HEK293 (cell line): ENCODE data around the gene BCL11B.

ENCODE experiments used
- CTCF ChIA-PET: fragments of 350-600 bp; formaldehyde crosslinking; extraction: SDS; loops from one replicate; lab custom pipeline; 2021; ENCODE audit warnings: antibody characterized with exemption; lab: Yijun Ruan, JAX
- POLR2A ChIA-PET: fragments of 300-600 bp; formaldehyde crosslinking; extraction: SDS; loops from one replicate; lab custom pipeline; 2020; ENCODE audit warnings: antibody characterized with exemption, inconsistent platforms; lab: Yijun Ruan, JAX
- H3K27ac ChIP-seq: fragments of 200-500 bp; sonication (Bioruptor generic); 2 replicates; pipeline ENCODE4 v1.5.1; 2014; ENCODE audit warnings: low read depth, low read length, control low read depth, inconsistent platforms; ENCODE audit errors: extremely low read depth
- H3K36me3 ChIP-seq, 2 experiments: fragments of 200-500 bp in 1 of 2; sonication (Bioruptor generic) in 1 of 2; 1 replicate in 1 of 2; 2 replicates in 1 of 2; pipeline ENCODE4 v1.5.1; 2014 to 2017; ENCODE audit warnings: inconsistent platforms in 2 of 2, low read length in 2 of 2; ENCODE audit not compliant: control insufficient read depth in 2 of 2, insufficient read depth in 1 of 2
- H3K4me1 ChIP-seq: fragments of 200-500 bp; sonication (Bioruptor generic); 2 replicates; pipeline ENCODE4 v1.5.1; 2014; ENCODE audit warnings: mild to moderate bottlenecking, low read length, inconsistent platforms; ENCODE audit not compliant: control insufficient read depth, insufficient read depth
- H3K4me3 ChIP-seq: 2 replicates; pipeline ENCODE4 v1.5.1; 2011; ENCODE audit warnings: low read depth, mild to moderate bottlenecking, control low read depth, low read length, moderate library complexity
- H3K9me3 ChIP-seq: fragments of 200-500 bp; sonication (Bioruptor generic); 2 replicates; pipeline ENCODE4 v1.5.1; 2014; ENCODE audit warnings: low read depth, low read length, inconsistent platforms; ENCODE audit not compliant: control insufficient read depth, insufficient read depth
- EGR2 ChIP-seq: fragments of 450-650 bp; formaldehyde crosslinking; IDR thresholded peaks from 2 replicates; pipeline ENCODE4 v1.5.1; 2016; ENCODE audit warnings: low read depth, missing biosample characterization, missing genetic modification characterization
- HOXC10 ChIP-seq: sonication (generic); formaldehyde crosslinking; IDR thresholded peaks from 2 replicates; pipeline ENCODE4 v1.8.1; 2023; ENCODE audit warnings: mild to moderate bottlenecking, missing genetic modification reagents
- HOXD13 ChIP-seq: sonication (generic); formaldehyde crosslinking; IDR thresholded peaks from 2 replicates; pipeline ENCODE4 v1.8.0; 2022; ENCODE audit warnings: missing genetic modification reagents, borderline replicate concordance
- IKZF3 ChIP-seq: fragments of 450-650 bp; IDR thresholded peaks from 2 replicates; pipeline ENCODE4 v1.5.0; 2018; ENCODE audit warnings: missing biosample characterization, mild to moderate bottlenecking, missing genetic modification characterization, moderate library complexity
- KLF1 ChIP-seq: fragments of 450-650 bp; formaldehyde crosslinking; IDR thresholded peaks from 2 replicates; pipeline ENCODE4 v1.5.1; 2016; ENCODE audit warnings: missing biosample characterization, missing genetic modification characterization
- ZBTB20 ChIP-seq: fragments of 450-650 bp; formaldehyde crosslinking; IDR thresholded peaks from 2 replicates; pipeline ENCODE4 v1.5.1; 2016; ENCODE audit warnings: missing biosample characterization, missing genetic modification characterization
- ZBTB8A ChIP-seq: fragments of 450-650 bp; formaldehyde crosslinking; IDR thresholded peaks from 2 replicates; pipeline ENCODE4 v1.5.1; 2016; ENCODE audit warnings: missing biosample characterization, missing genetic modification characterization
- ZFHX2 ChIP-seq: fragments of 450-650 bp; formaldehyde crosslinking; conservative IDR thresholded peaks from 2 replicates; pipeline ENCODE4 v1.5.1; 2016; ENCODE audit warnings: missing biosample characterization, missing genetic modification characterization
- ZNF132 ChIP-seq: fragments of 450-650 bp; formaldehyde crosslinking; IDR thresholded peaks from 2 replicates; pipeline ENCODE4 v1.5.1; 2017; ENCODE audit warnings: missing biosample characterization, missing genetic modification characterization, borderline replicate concordance
- ZNF239 ChIP-seq: fragments of 450-650 bp; formaldehyde crosslinking; IDR thresholded peaks from 2 replicates; pipeline ENCODE4 v1.5.1; 2016; ENCODE audit warnings: missing biosample characterization, missing genetic modification characterization
- ZNF366 ChIP-seq: fragments of 450-650 bp; formaldehyde crosslinking; conservative IDR thresholded peaks from 2 replicates; pipeline ENCODE4 v1.5.1; 2016; ENCODE audit warnings: missing biosample characterization, missing genetic modification characterization
- ZNF596 ChIP-seq: fragments of 450-650 bp; IDR thresholded peaks from 2 replicates; pipeline ENCODE4 v1.5.0; 2018; ENCODE audit warnings: missing biosample characterization, mild to moderate bottlenecking, missing genetic modification characterization, moderate library complexity
- ZNF701 ChIP-seq: fragments of 450-650 bp; formaldehyde crosslinking; IDR thresholded peaks from 2 replicates; pipeline ENCODE4 v1.5.1; 2016; ENCODE audit warnings: missing biosample characterization, missing genetic modification characterization
- ZSCAN30 ChIP-seq: fragments of 450-650 bp; IDR thresholded peaks from 2 replicates; pipeline ENCODE4 v1.5.1; 2018; ENCODE audit warnings: missing biosample characterization, mild to moderate bottlenecking, missing genetic modification characterization, moderate library complexity
- TF ChIP-seq, protein P1 (sequence below): fragments of 450-650 bp; formaldehyde crosslinking; IDR thresholded peaks from 2 replicates; pipeline ENCODE4 v1.5.1; 2016; ENCODE audit warnings: missing biosample characterization, missing genetic modification characterization
- TF ChIP-seq, protein P2 (sequence below): fragments of 450-650 bp; formaldehyde crosslinking; IDR thresholded peaks from 2 replicates; pipeline ENCODE4 v1.5.1; 2016; ENCODE audit warnings: missing biosample characterization, missing genetic modification characterization

BCL11B gene

DNA sequence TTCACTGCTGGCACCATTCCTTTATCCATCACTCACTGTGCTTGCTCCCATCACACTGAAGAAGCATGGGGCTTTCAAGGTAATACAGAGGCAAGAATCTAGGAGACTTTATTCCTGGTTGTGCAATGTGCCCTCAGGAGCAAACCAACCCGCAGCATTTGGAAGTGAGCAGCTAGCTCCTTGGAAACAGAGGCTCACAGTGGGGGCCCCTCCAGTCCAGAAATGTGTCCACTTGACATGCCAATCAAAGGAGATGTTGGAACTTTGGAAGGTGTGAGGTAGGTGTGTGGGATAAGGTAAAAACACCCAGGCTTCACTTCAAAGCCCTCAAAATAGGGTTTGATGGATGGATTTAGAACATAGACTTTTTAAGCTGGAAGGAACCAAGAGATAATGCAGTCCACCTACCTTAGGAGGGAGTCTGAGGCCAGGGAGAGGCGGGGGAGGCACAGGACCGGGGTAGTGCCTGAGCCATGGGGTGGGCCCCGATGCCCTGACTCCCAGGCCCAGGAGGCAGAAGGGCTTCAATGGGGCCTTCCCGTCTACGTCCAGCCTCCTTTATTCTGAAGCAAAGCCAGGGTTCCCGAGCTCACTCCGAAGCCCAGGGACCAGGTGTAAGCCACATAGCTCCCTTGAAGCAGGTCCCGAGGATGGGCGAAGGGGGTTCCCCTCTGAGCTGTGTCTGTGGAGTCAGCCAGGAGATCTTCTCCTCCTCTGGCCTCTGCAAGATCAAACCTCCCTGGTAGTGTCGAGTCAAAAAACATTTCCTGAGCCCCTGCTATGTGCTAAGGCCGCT lies 17.6 kb upstream of the BCL11B start:
- CTCF ChIA-PET = interaction anchor here (0.6 to 1.3 kb wide), 3 partner anchors 30 to 126 kb away, joined by 3 to 4 read pairs (median 3); no protein-coding TSS in a partner anchor
- H3K4me1 ChIP-seq = no peaks in the 10 kb centered on the region
- H3K9me3 ChIP-seq = no peaks in the 10 kb centered on the region
- no peak overlapping the region for H3K4me3 ChIP-seq
- H3K27ac ChIP-seq = no peak overlapping the region
- no peaks in the 10 kb centered on the region for H3K36me3 ChIP-seq
- TF ChIP-seq ZBTB20 (tag by site-specific recombination) = no peak
- TF ChIP-seq HOXC10 (CRISPR knock-in tag) = no peak
- TF ChIP-seq, all 188 proteins: peak for 0
- POLR2A ChIA-PET = no interaction called here

DNA sequence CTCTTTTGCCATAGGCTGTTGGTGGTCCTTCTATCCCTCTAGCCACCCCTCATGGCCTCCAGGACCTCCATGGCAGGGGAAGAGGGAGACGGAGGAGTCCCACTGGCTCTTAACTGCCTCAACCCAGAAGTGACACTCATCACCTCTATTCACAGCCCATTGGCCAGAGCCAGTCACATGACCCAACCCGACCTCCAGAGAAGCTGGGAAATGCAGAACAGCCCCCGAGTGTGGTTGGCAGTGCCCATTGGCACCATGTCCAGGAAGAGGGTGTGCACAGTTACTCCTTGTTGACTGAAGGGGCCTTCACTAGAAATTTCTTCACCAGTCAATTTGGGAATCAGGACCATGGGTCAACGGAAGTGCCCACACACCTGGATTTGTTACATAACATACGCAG lies 17.0 kb upstream of the BCL11B start:
- Histone ChIP-seq H3K36me3 (no peaks in the 10 kb centered on the region), H3K4me1 (no peaks in the 10 kb centered on the region), H3K4me3 (no peak overlapping the region), H3K9me3 (no peaks in the 10 kb centered on the region), H3K27ac (no peak overlapping the region)
- ChIA-PET POLR2A (no interaction called here), CTCF (interaction anchor here (0.6 kb wide), 1 partner anchor 127 kb away, joined by 3 read pairs; no protein-coding TSS in a partner anchor)
- no peak for TF ChIP-seq HOXD13 (CRISPR knock-in tag)
- no peak for TF ChIP-seq ZNF366 (tag by site-specific recombination)
- no peak for TF ChIP-seq ZNF596
- no peak for TF ChIP-seq ZNF701 (tag by site-specific recombination)
- no peak for TF ChIP-seq ZNF132 (tag by site-specific recombination)
- TF ChIP-seq IKZF3 (tag by site-specific recombination) = no peak
- TF ChIP-seq, protein P1, sequence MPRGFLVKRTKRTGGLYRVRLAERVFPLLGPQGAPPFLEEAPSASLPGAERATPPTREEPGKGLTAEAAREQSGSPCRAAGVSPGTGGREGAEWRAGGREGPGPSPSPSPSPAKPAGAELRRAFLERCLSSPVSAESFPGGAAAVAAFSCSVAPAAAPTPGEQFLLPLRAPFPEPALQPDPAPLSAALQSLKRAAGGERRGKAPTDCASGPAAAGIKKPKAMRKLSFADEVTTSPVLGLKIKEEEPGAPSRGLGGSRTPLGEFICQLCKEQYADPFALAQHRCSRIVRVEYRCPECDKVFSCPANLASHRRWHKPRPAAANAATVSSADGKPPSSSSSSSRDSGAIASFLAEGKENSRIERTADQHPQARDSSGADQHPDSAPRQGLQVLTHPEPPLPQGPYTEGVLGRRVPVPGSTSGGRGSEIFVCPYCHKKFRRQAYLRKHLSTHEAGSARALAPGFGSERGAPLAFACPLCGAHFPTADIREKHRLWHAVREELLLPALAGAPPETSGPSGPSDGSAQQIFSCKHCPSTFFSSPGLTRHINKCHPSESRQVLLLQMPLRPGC (tag by site-specific recombination) = no peak
- no peak for TF ChIP-seq KLF1
- TF ChIP-seq, protein P2, sequence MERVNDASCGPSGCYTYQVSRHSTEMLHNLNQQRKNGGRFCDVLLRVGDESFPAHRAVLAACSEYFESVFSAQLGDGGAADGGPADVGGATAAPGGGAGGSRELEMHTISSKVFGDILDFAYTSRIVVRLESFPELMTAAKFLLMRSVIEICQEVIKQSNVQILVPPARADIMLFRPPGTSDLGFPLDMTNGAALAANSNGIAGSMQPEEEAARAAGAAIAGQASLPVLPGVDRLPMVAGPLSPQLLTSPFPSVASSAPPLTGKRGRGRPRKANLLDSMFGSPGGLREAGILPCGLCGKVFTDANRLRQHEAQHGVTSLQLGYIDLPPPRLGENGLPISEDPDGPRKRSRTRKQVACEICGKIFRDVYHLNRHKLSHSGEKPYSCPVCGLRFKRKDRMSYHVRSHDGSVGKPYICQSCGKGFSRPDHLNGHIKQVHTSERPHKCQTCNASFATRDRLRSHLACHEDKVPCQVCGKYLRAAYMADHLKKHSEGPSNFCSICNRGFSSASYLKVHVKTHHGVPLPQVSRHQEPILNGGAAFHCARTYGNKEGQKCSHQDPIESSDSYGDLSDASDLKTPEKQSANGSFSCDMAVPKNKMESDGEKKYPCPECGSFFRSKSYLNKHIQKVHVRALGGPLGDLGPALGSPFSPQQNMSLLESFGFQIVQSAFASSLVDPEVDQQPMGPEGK = no peak

DNA sequence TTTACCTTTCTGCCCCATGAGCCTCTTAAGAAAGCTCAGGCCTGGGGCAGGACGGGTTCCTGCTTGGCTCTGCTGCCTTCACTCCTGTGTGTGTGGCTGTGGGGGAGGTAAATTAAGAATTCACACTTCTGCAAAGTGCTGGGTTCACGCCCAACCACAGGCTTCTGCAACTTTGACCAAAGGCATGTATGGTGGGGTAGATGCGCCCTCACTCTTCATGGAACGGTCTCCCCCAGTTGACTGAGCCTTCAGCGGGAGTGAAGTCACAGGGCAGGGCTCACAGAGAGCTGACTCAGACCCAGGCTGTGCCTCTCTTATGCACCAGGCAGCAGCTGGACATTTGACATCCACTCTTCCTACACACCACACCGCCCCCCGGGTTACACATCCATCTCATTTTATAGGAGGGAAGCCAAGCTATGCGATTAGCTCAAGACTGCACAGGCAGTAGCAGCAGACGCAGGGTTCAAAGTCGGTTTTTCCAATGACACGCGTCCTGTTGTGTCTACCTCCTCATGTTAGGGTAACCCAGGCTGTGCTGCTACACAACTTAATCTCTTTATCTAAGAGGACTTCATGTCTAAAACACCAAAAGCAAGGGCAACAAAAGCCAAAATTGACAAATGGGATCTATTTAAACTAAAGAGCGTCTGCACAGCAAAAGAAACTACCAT lies 15.4 kb upstream of the BCL11B start:
- H3K36me3 ChIP-seq = no peaks in the 10 kb centered on the region
- no peak overlapping the region for H3K4me3 ChIP-seq
- TF ChIP-seq ZBTB8A (tag by site-specific recombination) (no peak), ZSCAN30 (no peak), ZNF239 (no peak), ZFHX2 (tag by site-specific recombination) (0 out of 2 replicates have a peak, but pooled peaks have one; percentile 36), EGR2 (tag by site-specific recombination) (peak; percentile 29; the same call in 1 of the 2 replicates)
- TF ChIP-seq, protein P1 (tag by site-specific recombination) = no peak
- ChIA-PET POLR2A (no interaction called here), CTCF (interaction anchor here (1.2 kb wide), 1 partner anchor 128 kb away, joined by 3 read pairs; no protein-coding TSS in a partner anchor)
- H3K27ac ChIP-seq = no peak overlapping the region
- no peaks in the 10 kb centered on the region for H3K9me3 ChIP-seq
- no peaks in the 10 kb centered on the region for H3K4me1 ChIP-seq
